ENCODE results near the gene CNOT8. TPM values are rescaled to one million over a fixed set of nuclear protein-coding genes. Genes with fewer than 3 reads are reported as not detected.
"Not testable (repeated sequence)": the region's sequence is repeated elsewhere in the genome, so short reads cannot be mapped to it uniquely, and the experiment has no call there.

CNOT8 gene
- total RNA-seq, 1 donor from 2014 or later: 53.1 TPM

GRCh38 chr5:154829589-154830218, 28.7 kb upstream of the CNOT8 start:
- Mint-ChIP-seq H3K4me1 (no peaks in the 10 kb centered on the region), H3K27ac (ENCODE audit: unreplicated experiment) (peak overlapping the region; percentile 57), H3K27me3 (ENCODE audit: low read depth) (no peaks in the 10 kb centered on the region), H3K4me3 (no peak overlapping the region), H3K9me3 (no peaks in the 10 kb centered on the region), H3K36me3 (ENCODE audit: low read depth) (no peaks in the 10 kb centered on the region)
- DNase-seq (ENCODE audit: low read depth, low spot score): no peak
- TF ChIP-seq CTCF (conservative IDR thresholded peaks at IDR 0.05): no peak

GRCh38 chr5:154830219-154830595, 28.2 kb upstream of the CNOT8 start:
- peak overlapping the region; percentile 19 for H3K27ac Mint-ChIP-seq (ENCODE audit: unreplicated experiment)
- DNase-seq (ENCODE audit: low read depth, low spot score): no peak
- TF ChIP-seq CTCF (conservative IDR thresholded peaks at IDR 0.05): no peak
- no peak overlapping the region for H3K4me3 Mint-ChIP-seq
- H3K27me3 Mint-ChIP-seq (ENCODE audit: low read depth): no peaks in the 10 kb centered on the region
- H3K36me3 Mint-ChIP-seq (ENCODE audit: low read depth): no peaks in the 10 kb centered on the region
- no peaks in the 10 kb centered on the region for H3K9me3 Mint-ChIP-seq
- H3K4me1 Mint-ChIP-seq: no peaks in the 10 kb centered on the region

GRCh38 chr5:154830596-154830995, 27.8 kb upstream of the CNOT8 start:
- Mint-ChIP-seq H3K27me3 (ENCODE audit: low read depth) (no peaks in the 10 kb centered on the region), H3K4me1 (no peaks in the 10 kb centered on the region), H3K27ac (ENCODE audit: unreplicated experiment) (no peak overlapping the region), H3K4me3 (no peak overlapping the region), H3K36me3 (ENCODE audit: low read depth) (no peaks in the 10 kb centered on the region), H3K9me3 (no peaks in the 10 kb centered on the region)
- no peak for TF ChIP-seq CTCF (conservative IDR thresholded peaks at IDR 0.05)
- no peak for DNase-seq (ENCODE audit: low read depth, low spot score)

GRCh38 chr5:154831451-154831850, 27.0 kb upstream of the CNOT8 start:
- TF ChIP-seq CTCF (conservative IDR thresholded peaks at IDR 0.05): no peak
- Mint-ChIP-seq H3K36me3 (ENCODE audit: low read depth) (no peaks in the 10 kb centered on the region), H3K27ac (ENCODE audit: unreplicated experiment) (no peak overlapping the region), H3K27me3 (ENCODE audit: low read depth) (no peaks in the 10 kb centered on the region), H3K9me3 (no peaks in the 10 kb centered on the region), H3K4me1 (no peaks in the 10 kb centered on the region), H3K4me3 (no peak overlapping the region)
- no peak for DNase-seq (ENCODE audit: low read depth, low spot score)

- H3K27ac Mint-ChIP-seq (ENCODE audit: unreplicated experiment); H3K4me3 Mint-ChIP-seq; H3K4me1 Mint-ChIP-seq; H3K27me3 Mint-ChIP-seq (ENCODE audit: low read depth); H3K9me3 Mint-ChIP-seq; DNase-seq (ENCODE audit: low read depth, low spot score); H3K36me3 Mint-ChIP-seq (ENCODE audit: low read depth): not testable (repeated sequence)
Observed at GRCh38 chr5:154832804-154833203, 25.6 kb upstream of the CNOT8 start.

GRCh38 chr5:154834053-154834452, 24.4 kb upstream of the CNOT8 start:
- no peak for DNase-seq (ENCODE audit: low read depth, low spot score)
- Mint-ChIP-seq H3K4me3 (no peak overlapping the region), H3K27ac (ENCODE audit: unreplicated experiment) (no peak overlapping the region), H3K27me3 (ENCODE audit: low read depth) (no peaks in the 10 kb centered on the region), H3K4me1 (peaks cover 6% of the 10 kb centered on the region), H3K36me3 (ENCODE audit: low read depth) (no peaks in the 10 kb centered on the region), H3K9me3 (no peaks in the 10 kb centered on the region)
- no peak for TF ChIP-seq CTCF (conservative IDR thresholded peaks at IDR 0.05)

- H3K4me1 Mint-ChIP-seq, H3K9me3 Mint-ChIP-seq: not testable (repeated sequence)
Observed at GRCh38 chr5:154835701-154836052, 22.8 kb upstream of the CNOT8 start.

More at GRCh38 chr5:154835701-154836052, 22.8 kb upstream of the CNOT8 start:
- not testable (repeated sequence) for DNase-seq (ENCODE audit: low read depth, low spot score); H3K4me3 Mint-ChIP-seq; H3K36me3 Mint-ChIP-seq (ENCODE audit: low read depth); H3K27me3 Mint-ChIP-seq (ENCODE audit: low read depth); H3K27ac Mint-ChIP-seq (ENCODE audit: unreplicated experiment)
